ENCODE measurements around the gene HSD17B12.

- TF ChIP-seq, protein P1, sequence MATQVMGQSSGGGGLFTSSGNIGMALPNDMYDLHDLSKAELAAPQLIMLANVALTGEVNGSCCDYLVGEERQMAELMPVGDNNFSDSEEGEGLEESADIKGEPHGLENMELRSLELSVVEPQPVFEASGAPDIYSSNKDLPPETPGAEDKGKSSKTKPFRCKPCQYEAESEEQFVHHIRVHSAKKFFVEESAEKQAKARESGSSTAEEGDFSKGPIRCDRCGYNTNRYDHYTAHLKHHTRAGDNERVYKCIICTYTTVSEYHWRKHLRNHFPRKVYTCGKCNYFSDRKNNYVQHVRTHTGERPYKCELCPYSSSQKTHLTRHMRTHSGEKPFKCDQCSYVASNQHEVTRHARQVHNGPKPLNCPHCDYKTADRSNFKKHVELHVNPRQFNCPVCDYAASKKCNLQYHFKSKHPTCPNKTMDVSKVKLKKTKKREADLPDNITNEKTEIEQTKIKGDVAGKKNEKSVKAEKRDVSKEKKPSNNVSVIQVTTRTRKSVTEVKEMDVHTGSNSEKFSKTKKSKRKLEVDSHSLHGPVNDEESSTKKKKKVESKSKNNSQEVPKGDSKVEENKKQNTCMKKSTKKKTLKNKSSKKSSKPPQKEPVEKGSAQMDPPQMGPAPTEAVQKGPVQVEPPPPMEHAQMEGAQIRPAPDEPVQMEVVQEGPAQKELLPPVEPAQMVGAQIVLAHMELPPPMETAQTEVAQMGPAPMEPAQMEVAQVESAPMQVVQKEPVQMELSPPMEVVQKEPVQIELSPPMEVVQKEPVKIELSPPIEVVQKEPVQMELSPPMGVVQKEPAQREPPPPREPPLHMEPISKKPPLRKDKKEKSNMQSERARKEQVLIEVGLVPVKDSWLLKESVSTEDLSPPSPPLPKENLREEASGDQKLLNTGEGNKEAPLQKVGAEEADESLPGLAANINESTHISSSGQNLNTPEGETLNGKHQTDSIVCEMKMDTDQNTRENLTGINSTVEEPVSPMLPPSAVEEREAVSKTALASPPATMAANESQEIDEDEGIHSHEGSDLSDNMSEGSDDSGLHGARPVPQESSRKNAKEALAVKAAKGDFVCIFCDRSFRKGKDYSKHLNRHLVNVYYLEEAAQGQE (IDR thresholded peaks at IDR 0.05; ENCODE audit: insufficient read depth in 1 of 2, low read depth in 2 of 2, low read length in 1 of 2), result no peak
- TF ChIP-seq, protein P2, sequence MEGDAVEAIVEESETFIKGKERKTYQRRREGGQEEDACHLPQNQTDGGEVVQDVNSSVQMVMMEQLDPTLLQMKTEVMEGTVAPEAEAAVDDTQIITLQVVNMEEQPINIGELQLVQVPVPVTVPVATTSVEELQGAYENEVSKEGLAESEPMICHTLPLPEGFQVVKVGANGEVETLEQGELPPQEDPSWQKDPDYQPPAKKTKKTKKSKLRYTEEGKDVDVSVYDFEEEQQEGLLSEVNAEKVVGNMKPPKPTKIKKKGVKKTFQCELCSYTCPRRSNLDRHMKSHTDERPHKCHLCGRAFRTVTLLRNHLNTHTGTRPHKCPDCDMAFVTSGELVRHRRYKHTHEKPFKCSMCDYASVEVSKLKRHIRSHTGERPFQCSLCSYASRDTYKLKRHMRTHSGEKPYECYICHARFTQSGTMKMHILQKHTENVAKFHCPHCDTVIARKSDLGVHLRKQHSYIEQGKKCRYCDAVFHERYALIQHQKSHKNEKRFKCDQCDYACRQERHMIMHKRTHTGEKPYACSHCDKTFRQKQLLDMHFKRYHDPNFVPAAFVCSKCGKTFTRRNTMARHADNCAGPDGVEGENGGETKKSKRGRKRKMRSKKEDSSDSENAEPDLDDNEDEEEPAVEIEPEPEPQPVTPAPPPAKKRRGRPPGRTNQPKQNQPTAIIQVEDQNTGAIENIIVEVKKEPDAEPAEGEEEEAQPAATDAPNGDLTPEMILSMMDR (IDR thresholded peaks at IDR 0.05), result no peak
Observed at GRCh38 chr11:43894546-43894945, 214.0 kb downstream of the HSD17B12 start.

Measured in Panc1 (cell line).